ENCODE measurements around the gene MARK4. TPM values are rescaled to one million over a fixed set of nuclear protein-coding genes. Genes with fewer than 3 reads are reported as not detected.

MARK4 gene
- polyA plus RNA-seq, 1 donor (not counting 4 experiments of a cell fraction or from before 2014, with no cell fraction given) = 19.7 TPM

GRCh38 chr19:45217193-45217956 lies 33.7 kb upstream of the MARK4 start:
- TF ChIP-seq EZH2 (IDR thresholded peaks at IDR 0.05; ENCODE audit: low read length) (no peak), CTCF (optimal IDR thresholded peaks at IDR 0.05 in 1 of 3, IDR thresholded peaks at IDR 0.05 in 1 of 3, conservative IDR thresholded peaks at IDR 0.05 in 1 of 3; ENCODE audit: extremely low read depth in 1 of 3, insufficient read depth in 2 of 3, low read length in 3 of 3) (no peak)
- H3K27ac ChIP-seq (ENCODE audit: control insufficient read depth, insufficient read depth, low read length) = no peak overlapping the region
- H2AFZ ChIP-seq (ENCODE audit: control insufficient read depth, low read length) = no peak overlapping the region
- H3K4me1 ChIP-seq (ENCODE audit: control insufficient read depth, extremely low read depth, insufficient read depth, low read length) = peaks cover 9% of the 10 kb centered on the region
- H3K36me3 ChIP-seq (ENCODE audit: control insufficient read depth in 2 of 2, extremely low read depth in 1 of 2, insufficient read depth in 2 of 2, low read length in 2 of 2) = no peaks in the 10 kb centered on the region
- H3K79me2 ChIP-seq (ENCODE audit: control insufficient read depth, insufficient read depth, low read length) = no peaks in the 10 kb centered on the region
- DNase-seq (ENCODE audit: low read depth, low spot score) = no peak
- no peak overlapping the region for H3K4me3 ChIP-seq (ENCODE audit: control insufficient read depth in 2 of 3, extremely low read depth in 1 of 3, insufficient read depth in 2 of 3, low read depth in 1 of 3, low read length in 3 of 3)
- H4K20me1 ChIP-seq (ENCODE audit: control insufficient read depth, extremely low read depth, insufficient read depth, low read length) = no peaks in the 10 kb centered on the region
- no peak for FAIRE-seq
- dilution Hi-C loops (cut with MboI; ENCODE audit: extremely low pct_ligation_motif_present, low sequenced_read_pairs) = no loop called here
- no peak overlapping the region for H3K4me2 ChIP-seq (ENCODE audit: control insufficient read depth, extremely low read depth, insufficient read depth, low read depth, low read length)
- no peaks in the 10 kb centered on the region for H3K27me3 ChIP-seq (ENCODE audit: control insufficient read depth, extremely low read depth, insufficient read depth, low read length)
- no peaks in the 10 kb centered on the region for H3K9me1 ChIP-seq (ENCODE audit: control insufficient read depth, extremely low read depth, insufficient read depth, low read length)
- no peaks in the 10 kb centered on the region for H3K9me3 ChIP-seq (ENCODE audit: control insufficient read depth, low read depth, low read length)
- no peak overlapping the region for H3K9ac ChIP-seq (ENCODE audit: control insufficient read depth, extremely low read depth, insufficient read depth, low read length)

GRCh38 chr19:45217957-45218334 lies 33.1 kb upstream of the MARK4 start:
- H3K27me3 ChIP-seq (ENCODE audit: control insufficient read depth, extremely low read depth, insufficient read depth, low read length) = no peaks in the 10 kb centered on the region
- H3K9ac ChIP-seq (ENCODE audit: control insufficient read depth, extremely low read depth, insufficient read depth, low read length) = no peak overlapping the region
- no peaks in the 10 kb centered on the region for H3K36me3 ChIP-seq (ENCODE audit: control insufficient read depth in 2 of 2, extremely low read depth in 1 of 2, insufficient read depth in 2 of 2, low read length in 2 of 2)
- no peaks in the 10 kb centered on the region for H3K9me3 ChIP-seq (ENCODE audit: control insufficient read depth, low read depth, low read length)
- DNase-seq (ENCODE audit: low read depth, low spot score) (no peak), FAIRE-seq (no peak)
- no peak overlapping the region for H3K4me3 ChIP-seq (ENCODE audit: control insufficient read depth in 2 of 3, extremely low read depth in 1 of 3, insufficient read depth in 2 of 3, low read depth in 1 of 3, low read length in 3 of 3)
- no peak overlapping the region for H3K27ac ChIP-seq (ENCODE audit: control insufficient read depth, insufficient read depth, low read length)
- peaks cover 9% of the 10 kb centered on the region for H3K4me1 ChIP-seq (ENCODE audit: control insufficient read depth, extremely low read depth, insufficient read depth, low read length)
- TF ChIP-seq EZH2 (IDR thresholded peaks at IDR 0.05; ENCODE audit: low read length) (no peak), CTCF (optimal IDR thresholded peaks at IDR 0.05 in 1 of 3, IDR thresholded peaks at IDR 0.05 in 1 of 3, conservative IDR thresholded peaks at IDR 0.05 in 1 of 3; ENCODE audit: extremely low read depth in 1 of 3, insufficient read depth in 2 of 3, low read length in 3 of 3) (no peak)
- no peaks in the 10 kb centered on the region for H3K9me1 ChIP-seq (ENCODE audit: control insufficient read depth, extremely low read depth, insufficient read depth, low read length)
- H3K79me2 ChIP-seq (ENCODE audit: control insufficient read depth, insufficient read depth, low read length) = no peaks in the 10 kb centered on the region
- no peak overlapping the region for H2AFZ ChIP-seq (ENCODE audit: control insufficient read depth, low read length)
- no peak overlapping the region for H3K4me2 ChIP-seq (ENCODE audit: control insufficient read depth, extremely low read depth, insufficient read depth, low read depth, low read length)
- dilution Hi-C loops (cut with MboI; ENCODE audit: extremely low pct_ligation_motif_present, low sequenced_read_pairs) = no loop called here
- H4K20me1 ChIP-seq (ENCODE audit: control insufficient read depth, extremely low read depth, insufficient read depth, low read length) = no peaks in the 10 kb centered on the region
